GM21737 (cell line): Measurements from ENCODE around the gene TENT4B.

Source experiments
- ATAC-seq: cut with Tn5 transposase; IDR thresholded peaks from one replicate; pipeline ENCODE4 v1.9.1; 2021; ENCODE audit warnings: mild to moderate bottlenecking, moderate library complexity; ENCODE audit not compliant: unreplicated experiment

Gene TENT4B

GRCh38 chr16:50269769-50270509, 116.8 kb downstream of the TENT4B start:
- ATAC-seq = no peak

GRCh38 chr16:50270510-50271147, 117.5 kb downstream of the TENT4B start:
- ATAC-seq = no peak

- no peak for ATAC-seq
Observed at GRCh38 chr16:50271148-50272041, 118.3 kb downstream of the TENT4B start.

- no peak for ATAC-seq
Observed at GRCh38 chr16:50272111-50272571, 119.0 kb downstream of the TENT4B start.

DNA sequence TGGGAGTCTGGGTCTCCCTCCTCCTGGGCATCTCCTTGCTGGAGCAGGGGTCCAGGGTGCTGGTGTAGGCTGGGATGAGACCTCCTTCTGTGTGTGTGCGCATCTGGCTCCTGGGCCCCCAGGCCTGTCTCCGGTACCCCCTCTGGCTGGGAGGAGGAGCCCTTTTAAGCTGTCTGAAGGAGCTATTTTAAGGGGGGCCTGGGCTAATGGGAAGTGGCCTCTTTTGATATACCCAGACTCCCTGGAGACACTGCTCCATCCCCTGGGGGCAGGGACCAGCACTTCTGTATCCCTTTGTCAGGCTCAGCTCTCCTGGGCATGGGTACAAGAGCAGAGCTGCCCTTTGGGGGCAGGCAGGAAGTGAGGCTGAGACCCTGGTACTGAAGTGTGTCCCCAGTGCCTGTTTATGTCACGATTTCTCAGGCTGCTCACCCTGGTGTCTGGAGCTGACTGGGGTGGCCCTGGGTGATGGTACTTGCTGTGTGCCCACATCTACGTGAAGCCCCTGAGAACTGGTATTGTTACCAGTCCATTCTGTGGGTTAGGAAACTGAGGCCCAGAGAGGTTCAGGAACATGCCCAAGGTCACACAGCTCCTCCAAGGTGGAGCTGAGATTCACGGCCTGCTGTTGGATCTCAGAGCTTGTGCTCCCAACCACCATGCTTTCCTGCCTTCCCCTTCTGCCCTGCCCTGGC, 119.7 kb downstream of the TENT4B start:
- no peak for ATAC-seq

DNA sequence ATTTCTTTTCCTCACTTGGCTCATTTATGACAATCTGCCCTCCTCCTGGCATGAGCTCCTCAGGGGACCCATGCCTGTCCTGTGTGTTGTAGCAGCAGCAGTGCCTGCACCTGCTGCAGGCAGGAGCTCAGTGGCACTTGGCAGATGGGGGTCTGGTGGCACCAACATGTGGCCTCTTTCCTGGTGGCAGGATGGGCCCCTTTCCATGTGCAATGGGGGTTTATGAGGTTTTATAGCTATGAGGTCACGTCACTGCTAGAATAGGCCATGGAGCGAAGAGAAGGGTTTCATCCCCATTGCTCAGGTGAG, 120.2 kb downstream of the TENT4B start:
- ATAC-seq = no peak

DNA sequence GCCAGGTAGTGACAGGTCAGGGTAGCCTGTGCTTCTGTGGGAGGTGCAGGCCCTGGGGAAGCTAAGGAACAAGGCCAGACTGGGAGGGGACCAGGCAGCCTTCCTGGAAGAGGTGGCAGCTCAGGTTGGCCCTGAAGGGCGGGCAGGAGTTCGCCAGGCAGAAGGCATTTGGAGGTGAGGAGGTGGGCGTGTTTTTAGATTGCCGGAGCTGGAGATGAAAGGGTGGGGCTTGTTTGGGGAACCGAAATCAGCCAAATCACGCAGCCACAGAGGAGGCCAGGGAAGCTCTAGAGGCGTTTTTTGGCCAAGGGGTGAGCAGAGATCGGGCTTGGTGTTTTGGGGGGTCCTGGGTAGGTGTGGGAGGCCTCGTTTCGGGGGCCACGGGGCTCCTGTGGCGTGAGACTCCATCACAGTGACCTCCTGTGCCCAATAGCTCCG, 120.8 kb downstream of the TENT4B start:
- ATAC-seq = peak; percentile 52

GRCh38 chr16:50274326-50275097, 121.4 kb downstream of the TENT4B start:
- peak; percentile 45 for ATAC-seq

GRCh38 chr16:50275098-50275415, 122.0 kb downstream of the TENT4B start:
- ATAC-seq = no peak

GRCh38 chr16:50275428-50276325, 122.6 kb downstream of the TENT4B start:
- no peak for ATAC-seq

DNA sequence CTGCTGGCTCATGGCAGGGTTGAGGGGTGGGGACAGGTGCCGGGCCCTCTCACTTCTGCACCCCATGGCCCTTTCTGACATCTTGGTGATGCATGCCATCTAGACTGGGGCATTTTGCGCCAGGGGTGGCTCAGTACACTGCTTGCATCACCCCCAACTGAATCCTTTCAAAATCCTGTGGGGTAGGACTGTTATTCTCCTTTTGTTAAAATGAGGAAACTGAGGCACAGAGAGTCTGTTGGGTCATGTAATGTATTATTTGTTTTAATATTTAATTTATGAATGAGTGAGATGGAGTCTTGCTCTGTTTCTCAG, 123.2 kb downstream of the TENT4B start:
- ATAC-seq = no peak

GRCh38 chr16:50276801-50277555, 123.9 kb downstream of the TENT4B start:
- no peak for ATAC-seq

DNA sequence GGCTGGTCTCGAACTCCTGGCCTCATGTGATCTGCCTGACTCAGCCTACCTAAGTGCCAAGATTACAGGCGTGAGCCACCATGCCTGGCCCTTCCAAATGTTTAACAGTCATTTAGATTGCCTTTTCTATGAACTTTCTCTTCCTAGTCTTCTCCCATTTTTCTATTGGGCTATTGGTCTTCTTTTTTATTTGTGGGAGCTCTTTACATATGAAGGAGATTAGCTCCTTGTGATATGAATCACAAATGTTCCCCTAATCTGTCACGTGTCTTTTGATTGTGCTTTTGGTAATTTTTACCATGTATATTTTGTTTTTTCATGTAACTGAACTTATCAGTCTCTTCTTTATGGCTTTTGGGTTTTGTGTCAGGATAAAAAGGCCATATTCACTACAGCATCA, 125.1 kb downstream of the TENT4B start:
- ATAC-seq = no peak

GRCh38 chr16:50279504-50279865, 126.4 kb downstream of the TENT4B start:
- no peak for ATAC-seq

DNA sequence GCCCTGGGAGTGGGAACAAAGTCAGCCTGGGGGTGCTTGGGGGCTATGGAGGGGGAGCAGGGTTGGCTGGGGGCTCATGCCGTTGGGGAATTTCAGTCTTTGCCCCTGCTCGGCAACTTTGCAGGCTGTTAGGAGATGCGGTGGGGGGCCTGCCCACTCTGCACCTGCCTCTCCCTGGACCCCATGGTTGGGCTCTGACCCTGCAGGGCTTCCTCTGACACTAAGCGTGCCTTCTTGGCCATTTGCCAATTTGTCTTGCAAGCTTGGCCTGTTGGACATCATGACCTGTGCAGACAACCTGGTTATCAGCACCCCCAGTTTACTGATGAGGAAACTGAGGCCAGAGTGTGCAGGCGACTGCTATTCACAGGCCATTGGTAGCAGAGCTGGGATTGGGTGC, 127.8 kb downstream of the TENT4B start:
- ATAC-seq = no peak
